Neural cell (in vitro differentiated cells): ENCODE results near the gene ERICH6B.

ENCODE experiments used
- CTCF ChIP-seq: fragments of 450-650 bp; IDR thresholded peaks from 2 replicates; pipeline ENCODE4 v1.5.1; 2014; ENCODE audit warnings: antibody characterized with exemption, mild to moderate bottlenecking, moderate library complexity; ENCODE audit not compliant: poor library complexity, severe bottlenecking
- EZH2 ChIP-seq: fragments of 200-600, 300-800 bp; shearing (Covaris generic), sonication (generic); IDR thresholded peaks from 2 replicates; pipeline ENCODE4 v1.6.1; 2014; ENCODE audit warnings: antibody characterized with exemption, low read length, borderline replicate concordance, mild to moderate bottlenecking; ENCODE audit not compliant: insufficient read depth, poor library complexity, severe bottlenecking
- RAD21 ChIP-seq: fragments of 450-650 bp; conservative IDR thresholded peaks from 2 replicates; pipeline ENCODE4 v1.6.1; 2014; ENCODE audit warnings: antibody characterized with exemption, mild to moderate bottlenecking, moderate library complexity
- REST ChIP-seq: IDR thresholded peaks from 2 replicates; pipeline ENCODE4 v1.6.1; 2012; ENCODE audit warnings: borderline replicate concordance

GRCh38 chr13:45503658-45504057 is 111.9 kb downstream of the ERICH6B start:
- TF ChIP-seq RAD21 (no peak), CTCF (no peak), EZH2 (no peak), REST (no peak)
